SHP77 treated with DMSO at 0.1 percent for 48 hours (cell line): ENCODE data around the gene FLOT2.
"Not testable (repeated sequence)": the region's sequence is repeated elsewhere in the genome, so short reads cannot be mapped to it uniquely, and the experiment has no call there.

Source experiments
- DNase-seq: peaks from one replicate; lab custom pipeline; 2025; lab: John Stamatoyannopoulos, UW

FLOT2 gene

GRCh38 chr17:28873839-28874238 lies 23.7 kb downstream of the FLOT2 start:
- no peak for DNase-seq

GRCh38 chr17:28871056-28871579 lies 26.4 kb downstream of the FLOT2 start:
- no peak for DNase-seq

DNA sequence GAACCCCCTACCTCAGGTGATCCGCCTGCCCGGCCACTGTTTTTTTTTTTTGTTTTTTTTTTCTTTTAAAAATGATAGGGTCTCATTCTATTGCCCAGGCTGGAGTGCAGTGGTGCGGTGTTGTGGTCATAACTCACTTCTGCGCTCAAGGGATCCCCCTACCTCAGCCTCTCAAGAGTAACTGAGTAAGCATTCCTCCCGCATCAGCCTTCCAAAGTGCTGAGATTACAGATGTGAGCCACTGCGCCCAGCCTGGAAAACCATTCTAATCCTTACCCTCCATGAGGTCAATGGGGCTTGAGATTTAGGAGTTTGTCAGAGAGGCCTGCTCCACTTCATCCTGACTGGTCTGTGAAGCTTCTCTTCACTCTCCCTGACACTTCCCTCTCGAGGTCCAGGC lies 30.3 kb downstream of the FLOT2 start:
- DNase-seq, result no peak

- no peak for DNase-seq
Measured at GRCh38 chr17:28865946-28866752, 31.4 kb downstream of the FLOT2 start.

DNA sequence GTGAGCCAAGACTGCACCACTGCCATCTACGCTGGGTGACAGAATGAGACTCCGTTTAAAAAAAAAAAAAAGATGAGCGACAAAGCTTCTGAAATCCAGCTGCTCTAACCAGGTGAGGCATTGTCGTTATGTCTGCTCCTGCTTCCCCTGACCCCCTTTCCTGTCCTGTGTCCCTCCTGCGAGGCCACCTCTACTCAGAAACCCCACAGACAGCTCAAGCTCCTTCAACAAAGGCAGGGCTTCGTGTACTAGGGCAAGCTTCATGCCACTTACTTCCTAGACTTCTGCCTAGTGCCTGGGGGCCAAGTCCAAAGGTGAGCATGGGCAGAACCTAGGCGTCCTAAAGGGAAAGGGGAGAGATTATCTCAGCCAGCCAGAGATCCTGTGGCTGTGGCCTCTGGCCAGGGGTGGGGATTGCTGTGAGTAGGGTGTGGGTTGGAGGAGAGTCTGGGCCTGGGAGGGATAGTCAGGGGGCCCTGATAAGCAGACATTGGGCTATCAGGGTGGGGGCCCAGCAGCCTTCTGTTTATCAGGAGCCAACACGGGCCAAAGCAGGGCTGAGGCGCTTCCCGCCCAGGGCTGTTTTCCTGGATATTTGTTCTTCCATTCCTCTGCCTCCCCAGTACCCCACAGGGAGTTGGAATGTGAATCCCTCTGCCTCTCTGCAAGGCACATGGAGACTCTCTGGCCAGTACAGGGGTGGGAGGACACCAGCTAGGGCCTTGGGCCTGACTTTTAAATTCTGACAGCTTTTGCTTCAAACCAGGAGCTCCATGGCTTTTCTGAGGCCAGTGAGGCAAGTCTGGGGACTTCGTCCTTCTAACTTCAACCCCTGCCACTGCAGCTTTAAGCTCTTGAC lies 32.3 kb downstream of the FLOT2 start:
- DNase-seq, result no peak

GRCh38 chr17:28863953-28864352 lies 33.6 kb downstream of the FLOT2 start:
- no peak for DNase-seq

- no peak for DNase-seq
Measured at GRCh38 chr17:28862561-28862960, 35.0 kb downstream of the FLOT2 start.

DNA sequence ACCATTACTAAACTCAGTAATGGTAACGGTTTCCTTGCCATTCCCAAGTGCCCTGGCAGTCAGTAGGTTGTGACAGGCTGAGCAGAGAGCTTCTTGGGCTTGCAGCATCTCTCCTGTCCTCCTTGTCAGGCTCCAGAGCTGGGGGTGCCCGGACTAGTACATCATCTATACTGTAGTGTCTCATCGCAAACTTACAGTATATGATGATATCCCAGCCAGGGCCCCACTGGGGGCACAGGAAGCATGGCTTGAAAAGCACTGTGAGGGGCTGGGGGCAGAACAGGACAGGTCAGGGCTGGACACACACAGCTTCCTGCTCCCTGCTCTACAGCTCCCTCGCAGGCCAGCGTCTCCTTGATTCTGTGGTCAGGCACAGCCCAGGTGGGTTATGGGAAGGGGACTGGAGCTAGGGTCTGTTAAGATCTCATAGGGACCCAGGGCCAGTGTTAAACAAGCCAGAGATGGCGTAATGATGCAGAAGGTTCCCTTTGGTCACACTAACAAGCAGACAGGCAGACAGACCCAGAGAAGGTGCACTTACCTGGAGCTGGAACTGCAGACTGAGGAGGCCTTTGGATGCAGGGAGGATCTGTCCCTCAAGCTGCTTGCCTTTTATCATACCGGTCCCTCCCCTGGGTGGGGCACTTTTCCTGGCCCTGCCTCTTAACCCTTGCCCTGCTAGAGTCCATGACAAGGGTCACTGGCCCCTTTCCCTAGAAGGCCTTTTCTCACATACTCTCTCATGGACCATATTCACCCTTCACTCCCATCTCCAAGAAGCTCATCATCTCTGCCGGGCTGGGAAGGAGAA lies 35.9 kb downstream of the FLOT2 start:
- no peak for DNase-seq

DNA sequence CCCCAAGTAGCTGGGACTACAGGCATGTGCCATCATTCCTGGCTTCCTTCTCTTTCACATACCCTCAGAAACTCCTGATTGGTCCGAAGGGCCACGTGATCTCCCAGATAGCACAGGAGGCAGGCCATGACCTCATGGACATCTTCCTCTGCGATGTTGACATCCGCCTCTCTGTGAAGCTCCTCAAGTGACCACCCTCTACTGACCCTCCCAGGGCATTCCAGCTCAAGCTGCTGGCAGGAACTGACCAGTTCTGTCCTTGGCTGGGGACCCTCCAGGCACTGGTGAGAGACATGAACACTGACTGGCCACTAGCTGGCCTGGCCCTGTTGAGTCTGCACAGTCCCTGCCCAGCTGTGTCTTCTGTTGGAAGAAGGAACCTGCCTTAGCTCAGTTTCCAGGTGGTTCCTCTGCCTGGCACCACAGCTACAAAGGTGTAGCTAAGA lies 37.1 kb downstream of the FLOT2 start:
- no peak for DNase-seq

GRCh38 chr17:28858801-28859355 lies 38.7 kb downstream of the FLOT2 start:
- DNase-seq, result no peak

DNA sequence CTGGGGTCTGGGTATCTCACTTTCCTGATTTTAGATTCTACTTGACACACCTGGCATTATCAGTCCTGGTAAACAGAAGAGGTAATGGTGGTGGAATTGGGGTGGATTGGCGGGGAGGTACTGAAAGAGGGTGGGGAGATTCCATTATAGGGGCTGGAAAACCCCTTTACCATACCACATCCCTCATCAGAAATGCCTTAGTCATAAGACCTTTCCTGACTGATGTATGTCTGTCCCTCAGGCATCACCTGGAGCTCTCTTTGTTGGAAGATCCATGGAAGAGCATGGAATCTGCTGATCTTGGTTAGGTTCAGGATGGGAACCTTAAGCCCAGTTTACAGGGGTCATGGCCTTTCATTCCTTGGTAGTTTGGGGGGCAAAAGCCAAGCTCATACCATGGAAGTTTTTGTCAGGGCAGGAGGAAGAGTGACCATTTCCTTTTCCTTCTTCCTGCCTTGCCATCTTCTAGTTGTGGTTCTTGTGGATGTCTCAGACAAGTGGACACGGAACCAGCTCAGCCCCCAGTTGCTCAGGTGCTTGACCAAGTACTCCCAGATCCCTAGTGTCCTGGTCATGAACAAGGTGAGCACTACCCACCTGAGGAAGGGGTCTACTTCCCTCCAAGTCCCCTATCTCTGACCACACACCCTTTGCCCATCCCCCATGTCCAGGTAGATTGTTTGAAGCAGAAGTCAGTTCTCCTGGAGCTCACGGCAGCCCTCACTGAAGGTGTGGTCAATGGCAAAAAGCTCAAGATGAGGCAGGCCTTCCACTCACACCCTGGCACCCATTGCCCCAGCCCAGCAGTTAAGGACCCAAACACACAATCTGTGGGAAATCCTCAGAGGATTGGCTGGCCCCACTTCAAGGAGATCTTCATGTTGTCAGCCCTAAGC lies 39.4 kb downstream of the FLOT2 start:
- DNase-seq, result no peak

DNA sequence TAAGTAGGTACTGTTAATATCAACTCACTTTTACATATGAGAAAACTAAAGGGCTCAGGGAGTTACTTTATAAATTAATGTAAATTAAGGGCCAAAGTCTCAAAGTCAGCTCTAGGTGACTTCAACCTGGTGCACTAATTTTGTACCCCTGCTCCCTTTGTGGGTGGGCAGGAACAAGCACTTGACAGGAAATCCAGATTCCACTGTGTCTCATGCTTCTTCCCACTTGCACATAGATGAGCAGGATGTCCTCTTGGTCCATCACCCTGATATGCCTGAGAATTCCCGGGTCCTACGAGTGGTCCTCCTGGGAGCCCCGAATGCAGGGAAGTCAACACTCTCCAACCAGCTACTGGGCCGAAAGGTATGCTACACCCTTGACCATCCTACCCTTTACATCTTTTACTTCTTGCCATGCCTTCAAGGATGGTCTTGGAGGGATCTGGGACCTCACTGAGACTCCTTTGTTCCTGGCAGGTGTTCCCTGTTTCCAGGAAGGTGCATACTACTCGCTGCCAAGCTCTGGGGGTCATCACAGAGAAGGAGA lies 41.4 kb downstream of the FLOT2 start:
- DNase-seq, result no peak

DNA sequence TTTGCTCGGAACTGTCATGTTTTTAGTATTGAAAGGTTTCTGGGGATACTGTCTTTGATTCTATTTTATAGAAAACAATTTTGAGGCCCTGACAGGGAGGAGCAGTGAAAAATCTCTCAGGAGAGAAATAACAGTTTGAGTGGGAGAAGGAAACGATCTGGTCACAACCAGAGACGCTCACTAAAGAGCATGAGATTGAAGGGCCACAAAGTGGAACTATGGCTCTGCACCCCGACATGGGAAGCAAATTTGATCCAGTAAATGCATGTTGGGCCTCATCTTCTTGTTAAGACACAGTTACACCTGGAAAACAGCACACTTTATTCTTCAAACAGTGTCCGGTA lies 42.2 kb downstream of the FLOT2 start:
- DNase-seq, result no peak

GRCh38 chr17:28854457-28855335 lies 42.8 kb downstream of the FLOT2 start, which contains the start of gene ERAL1:
Gene ERAL1 (plus strand): TSS chr17:28855016. CDS start chr17:28855035, 19 bp downstream.
- DNase-seq, result peak; percentile 91

GRCh38 chr17:28853295-28853694 lies 44.2 kb downstream of the FLOT2 start:
- no peak for DNase-seq

DNA sequence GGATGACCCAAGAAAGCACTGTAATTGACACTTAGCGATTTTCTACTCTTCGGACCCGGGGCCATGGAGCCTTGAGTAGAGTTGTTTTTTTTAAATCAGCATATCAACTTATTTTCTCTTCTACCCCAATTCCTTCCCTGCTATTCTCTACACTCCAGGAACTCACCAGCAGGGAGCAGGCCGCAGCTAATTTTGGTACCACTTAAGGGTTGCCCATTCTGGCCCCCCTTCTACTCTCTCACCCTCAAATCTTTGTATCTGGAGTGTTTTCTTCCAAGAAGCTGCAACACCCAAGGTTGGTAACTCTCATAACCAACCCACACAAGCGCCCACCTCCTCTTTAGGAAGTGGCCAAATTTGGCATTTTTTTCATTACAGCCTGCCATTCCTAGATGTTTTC lies 48.3 kb downstream of the FLOT2 start:
- no peak for DNase-seq

- not testable (repeated sequence) for DNase-seq
Measured at GRCh38 chr17:28848667-28849066, 48.9 kb downstream of the FLOT2 start.

- DNase-seq, result not testable (repeated sequence)
Measured at GRCh38 chr17:28846699-28847098, 50.8 kb downstream of the FLOT2 start.

DNA sequence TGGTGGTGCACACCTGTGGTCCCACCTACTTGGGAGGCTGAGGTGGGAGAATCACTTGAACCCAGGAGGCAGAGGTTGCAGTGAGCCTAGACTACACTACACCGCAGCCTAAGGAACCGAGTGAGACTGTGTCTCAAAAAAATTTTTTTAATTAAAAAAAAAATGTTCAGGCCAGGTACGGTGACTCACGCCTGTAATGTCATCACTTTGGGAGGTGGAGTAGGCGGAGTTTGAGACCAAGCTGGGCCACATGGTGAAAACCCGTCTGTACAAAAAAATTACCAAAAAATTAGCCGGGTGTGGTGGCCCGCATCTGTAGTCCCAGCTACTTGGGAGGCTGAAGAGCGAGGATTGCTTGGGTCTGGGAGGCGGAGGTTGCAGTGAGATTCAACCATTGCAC lies 51.3 kb downstream of the FLOT2 start:
- no peak for DNase-seq
